AG04449 (cell line): ENCODE measurements around the gene ELOB.

Experiments used
- CTCF ChIA-PET: fragments of 350-600 bp; formaldehyde crosslinking; extraction: SDS; loops from one replicate; lab custom pipeline; 2021; ENCODE audit warnings: antibody characterized with exemption; lab: Yijun Ruan, JAX
- POLR2A ChIA-PET: fragments of 400-600, 350-600 bp; formaldehyde crosslinking; extraction: SDS; loops from one replicate; lab custom pipeline; 2020; ENCODE audit warnings: antibody characterized with exemption, inconsistent platforms; lab: Yijun Ruan, JAX
- DNase-seq: peaks from one replicate; pipeline ENCODE4 v3.0.0-alpha.2; 2010; ENCODE audit warnings: low read depth, low spot score
- H3K4me3 ChIP-seq: 2 replicates; pipeline ENCODE4 v1.5.1; 2011; ENCODE audit warnings: low read depth, mild to moderate bottlenecking, control low read depth, low read length
- TF ChIP-seq, protein P1 (sequence below): IDR thresholded peaks from one replicate; pipeline ENCODE4 v1.5.1; 2011; ENCODE audit warnings: mild to moderate bottlenecking, moderate library complexity, low read length, control low read depth, inconsistent platforms; ENCODE audit not compliant: insufficient read depth; ENCODE audit errors: missing control alignments

The ELOB gene

DNA sequence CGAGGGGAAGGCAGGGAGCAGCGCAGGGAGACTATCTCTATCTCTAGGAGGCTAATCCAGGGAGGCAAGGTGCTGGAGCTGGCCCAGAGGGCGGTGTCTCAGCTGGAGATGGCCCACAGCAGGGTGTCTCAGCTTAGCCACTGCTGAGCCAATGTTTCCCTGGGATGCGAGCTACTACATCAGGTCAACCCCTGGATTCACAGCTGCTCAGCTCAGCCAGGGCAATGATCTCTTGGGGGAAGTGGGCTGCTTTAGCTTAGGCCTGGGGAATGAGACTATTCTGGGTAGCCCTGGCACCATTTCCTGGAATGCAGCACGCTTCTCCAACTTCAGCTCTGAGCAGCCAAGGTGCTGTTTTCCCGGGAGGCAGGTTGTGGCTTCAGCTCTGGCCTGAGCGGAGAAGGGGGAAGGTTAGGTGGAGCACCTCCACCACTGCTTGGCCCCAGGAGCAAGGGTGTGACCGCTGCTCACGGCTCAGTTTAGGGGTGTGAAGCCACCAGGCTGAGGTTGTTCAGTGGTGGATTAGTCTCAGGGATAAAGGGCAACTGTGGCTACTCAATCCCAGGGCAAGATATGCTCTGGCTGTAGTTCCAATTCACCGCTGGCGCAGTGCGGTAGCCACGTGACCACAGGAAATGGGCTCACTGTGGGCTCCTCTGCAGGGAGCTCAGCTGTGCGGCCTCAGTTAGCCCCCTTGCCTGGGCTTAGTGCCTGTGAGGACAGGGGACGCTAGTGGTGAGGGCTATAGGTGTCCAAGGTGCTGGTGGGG, 34.8 kb upstream of the ELOB start:
- ChIA-PET CTCF (interaction anchor here (1.2 to 2.2 kb wide), 2 partner anchors 11 to 27 kb away, joined by 7 to 9 read pairs; no protein-coding TSS in a partner anchor), POLR2A (no interaction called here)
- TF ChIP-seq, protein P1, sequence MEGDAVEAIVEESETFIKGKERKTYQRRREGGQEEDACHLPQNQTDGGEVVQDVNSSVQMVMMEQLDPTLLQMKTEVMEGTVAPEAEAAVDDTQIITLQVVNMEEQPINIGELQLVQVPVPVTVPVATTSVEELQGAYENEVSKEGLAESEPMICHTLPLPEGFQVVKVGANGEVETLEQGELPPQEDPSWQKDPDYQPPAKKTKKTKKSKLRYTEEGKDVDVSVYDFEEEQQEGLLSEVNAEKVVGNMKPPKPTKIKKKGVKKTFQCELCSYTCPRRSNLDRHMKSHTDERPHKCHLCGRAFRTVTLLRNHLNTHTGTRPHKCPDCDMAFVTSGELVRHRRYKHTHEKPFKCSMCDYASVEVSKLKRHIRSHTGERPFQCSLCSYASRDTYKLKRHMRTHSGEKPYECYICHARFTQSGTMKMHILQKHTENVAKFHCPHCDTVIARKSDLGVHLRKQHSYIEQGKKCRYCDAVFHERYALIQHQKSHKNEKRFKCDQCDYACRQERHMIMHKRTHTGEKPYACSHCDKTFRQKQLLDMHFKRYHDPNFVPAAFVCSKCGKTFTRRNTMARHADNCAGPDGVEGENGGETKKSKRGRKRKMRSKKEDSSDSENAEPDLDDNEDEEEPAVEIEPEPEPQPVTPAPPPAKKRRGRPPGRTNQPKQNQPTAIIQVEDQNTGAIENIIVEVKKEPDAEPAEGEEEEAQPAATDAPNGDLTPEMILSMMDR, result no peak
- H3K4me3 ChIP-seq, result no peak overlapping the region
- DNase-seq, result no peak

DNA sequence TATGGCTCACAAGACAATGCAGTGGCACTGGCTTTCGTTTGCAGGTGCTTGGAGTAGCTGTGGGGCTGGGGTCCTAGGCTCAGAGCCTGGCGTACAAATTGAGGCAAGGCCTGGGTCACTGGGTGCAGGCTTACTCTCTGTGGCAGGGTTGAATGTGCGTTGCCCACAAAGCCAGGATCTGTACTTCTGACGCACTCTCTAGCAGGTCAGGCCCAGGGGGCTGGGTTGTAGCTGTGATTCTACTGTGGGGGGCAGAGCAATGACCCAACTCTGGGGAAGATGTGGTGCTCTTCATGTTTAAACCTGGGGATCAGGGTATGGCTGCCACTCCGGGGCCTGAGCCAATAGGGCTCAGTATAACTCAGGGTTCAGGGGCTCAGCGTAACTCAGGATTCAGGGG, 33.6 kb upstream of the ELOB start:
- H3K4me3 ChIP-seq, result no peak overlapping the region
- ChIA-PET POLR2A (no interaction called here), CTCF (interaction anchor here (2.2 kb wide), 1 partner anchor 12 kb away, joined by 9 read pairs; no protein-coding TSS in a partner anchor)
- TF ChIP-seq, protein P1, result no peak
- no peak for DNase-seq

DNA sequence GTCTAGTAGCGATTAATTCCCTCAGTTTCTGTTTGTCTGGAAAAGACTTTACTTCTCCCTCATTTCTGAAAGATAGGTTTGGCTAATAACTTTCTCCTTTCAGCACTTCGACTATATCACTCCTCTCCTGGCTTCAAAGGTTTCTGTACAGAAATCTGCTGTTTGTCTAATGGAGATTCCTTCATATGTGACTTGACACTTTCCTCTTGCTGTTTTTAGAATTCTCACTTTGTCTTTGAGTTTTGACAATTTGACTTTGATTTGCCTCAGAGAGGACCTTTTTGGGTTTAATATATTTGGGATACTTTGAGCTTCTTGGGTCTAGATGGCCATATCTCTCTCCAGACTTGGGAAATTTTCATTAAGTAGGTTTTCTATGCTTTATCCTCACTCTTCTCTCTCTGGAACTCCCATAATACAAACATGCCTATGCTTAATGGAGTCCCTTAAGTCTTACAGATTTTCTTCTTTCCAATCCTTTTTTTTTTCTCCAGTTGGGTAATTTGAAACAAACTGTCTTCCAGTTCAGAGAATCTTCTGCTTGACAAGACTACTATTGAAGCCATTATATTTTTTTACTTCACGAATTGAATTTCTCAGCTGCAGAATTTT, 32.2 kb upstream of the ELOB start:
- no peak overlapping the region for H3K4me3 ChIP-seq
- DNase-seq, result no peak
- ChIA-PET POLR2A (no interaction called here), CTCF (interaction anchor here (1.1 kb wide), 1 partner anchor 20 kb away, joined by 3 read pairs; the partner anchor contains the start of gene ZG16B)
- TF ChIP-seq, protein P1, result no peak

DNA sequence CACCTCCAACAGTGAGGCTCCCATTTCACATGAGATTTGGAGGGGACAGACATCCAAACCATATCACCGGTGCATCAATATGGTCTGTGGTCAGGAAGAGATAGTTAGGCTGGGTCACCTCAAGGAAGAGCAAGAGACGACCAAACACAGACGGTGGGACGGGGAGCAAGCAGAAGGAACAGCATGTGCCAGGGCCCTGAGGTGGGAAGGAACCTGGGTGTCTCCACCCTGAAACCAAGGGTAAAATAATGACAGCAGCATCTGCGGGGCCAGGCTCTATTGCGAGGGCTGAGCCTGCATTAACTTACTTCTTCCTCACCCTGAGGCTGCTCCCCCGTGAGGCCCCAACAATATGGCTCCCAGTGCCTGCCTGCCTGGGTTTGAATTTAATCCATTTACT, 31.1 kb upstream of the ELOB start:
- DNase-seq, result no peak
- ChIA-PET POLR2A (no interaction called here), CTCF (no interaction called here)
- TF ChIP-seq, protein P1, result no peak
- no peak overlapping the region for H3K4me3 ChIP-seq

DNA sequence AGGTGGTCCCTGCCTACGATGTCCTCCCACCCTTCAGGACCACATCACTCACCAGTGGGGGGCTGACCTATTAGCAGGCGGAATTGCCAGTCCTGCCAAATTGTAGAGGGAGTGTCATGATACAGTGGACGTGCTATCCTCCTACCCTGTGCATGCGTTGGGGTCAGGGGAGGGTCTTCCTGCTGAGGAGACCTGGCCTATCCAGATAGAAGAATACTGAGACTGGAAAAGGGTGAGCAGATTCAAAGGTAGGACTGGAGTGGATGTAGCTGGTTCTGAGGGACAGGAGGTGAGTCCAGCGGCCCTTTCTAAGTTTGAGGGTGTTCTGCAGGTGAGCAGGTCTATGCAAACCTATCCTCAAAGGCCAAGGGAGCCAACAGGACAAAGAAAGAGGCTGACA, 29.2 kb upstream of the ELOB start:
- ChIA-PET POLR2A (no interaction called here), CTCF (no interaction called here)
- TF ChIP-seq, protein P1, result no peak
- no peak for DNase-seq
- H3K4me3 ChIP-seq, result no peak overlapping the region

DNA sequence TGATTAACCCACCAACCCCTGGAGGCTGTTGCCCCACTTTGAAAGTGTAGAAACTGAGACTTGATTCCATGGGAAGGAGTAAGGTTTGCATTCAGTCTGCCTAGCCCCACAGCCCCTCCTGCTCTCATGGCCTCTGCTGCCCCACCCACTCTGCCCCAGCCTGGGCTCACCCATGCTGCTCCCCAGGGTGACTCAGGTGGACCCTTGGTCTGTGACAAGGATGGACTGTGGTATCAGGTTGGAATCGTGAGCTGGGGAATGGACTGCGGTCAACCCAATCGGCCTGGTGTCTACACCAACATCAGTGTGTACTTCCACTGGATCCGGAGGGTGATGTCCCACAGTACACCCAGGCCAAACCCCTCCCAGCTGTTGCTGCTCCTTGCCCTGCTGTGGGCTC, 27.6 kb upstream of the ELOB start:
- no peak overlapping the region for H3K4me3 ChIP-seq
- ChIA-PET CTCF (no interaction called here), POLR2A (no interaction called here)
- DNase-seq, result no peak
- TF ChIP-seq, protein P1, result no peak
